Panc1 (cell line): Measurements from ENCODE around the gene LPP. TPM values are rescaled to one million over a fixed set of nuclear protein-coding genes. Genes with fewer than 3 reads are reported as not detected.

Source experiments
- ATAC-seq: fragments of 200-7000 bp; cut with Tn5 transposase; 2 replicates; pipeline ENCODE4 v1.9.1; 2020; ENCODE audit warnings: mild to moderate bottlenecking, moderate library complexity
- BruUV-seq: library from RNA; stranded (reverse); fragments of 400-500 nt; replicated peaks from 2 replicates; lab custom pipeline; 2021; lab: Mats Ljungman, UMichigan
- CTCF ChIA-PET: fragments of 300-600 bp; sonication (Branson Sonifier 250); formaldehyde crosslinking; loops from one replicate; lab custom pipeline; 2022; ENCODE audit warnings: antibody characterized with exemption; lab: Charles Lee
- POLR2A ChIA-PET: fragments of 300-600 bp; sonication (Branson Sonifier 250); formaldehyde crosslinking; loops from one replicate; lab custom pipeline; 2022; ENCODE audit warnings: antibody characterized with exemption; lab: Charles Lee
- DNase-seq: peaks from one replicate; pipeline ENCODE4 v3.0.0-alpha.2; 2010; ENCODE audit warnings: low read depth, low spot score
- H3K27ac ChIP-seq: 2 replicates; pipeline ENCODE4 v1.5.1; 2011; ENCODE audit warnings: mild to moderate bottlenecking, low read length, inconsistent platforms
- H3K27me3 ChIP-seq: fragments of 200-500 bp; sonication (Bioruptor generic); 2 replicates; pipeline ENCODE4 v1.6.0; 2014; ENCODE audit warnings: low read length, inconsistent platforms; ENCODE audit not compliant: control insufficient read depth, insufficient read depth
- H3K36me3 ChIP-seq: fragments of 200-500 bp; sonication (Bioruptor generic); 2 replicates; pipeline ENCODE4 v1.5.1; 2014; ENCODE audit warnings: inconsistent platforms, mild to moderate bottlenecking, low read length, moderate library complexity; ENCODE audit not compliant: control insufficient read depth, insufficient read depth
- H3K4me1 ChIP-seq: 2 replicates; pipeline ENCODE4 v1.5.1; 2011; ENCODE audit warnings: inconsistent platforms, mild to moderate bottlenecking, low read length, moderate library complexity; ENCODE audit not compliant: control insufficient read depth, insufficient read depth
- H3K4me3 ChIP-seq, 2 experiments: 2 replicates each; pipeline ENCODE4 v1.5.1; 2011 to 2012; ENCODE audit warnings: low read depth in 2 of 2, low read length in 2 of 2, mild to moderate bottlenecking in 2 of 2, inconsistent platforms in 1 of 2, moderate library complexity in 1 of 2
- H3K9me3 ChIP-seq: fragments of 200-500 bp; sonication (Bioruptor generic); 2 replicates; pipeline ENCODE4 v1.5.1; 2014; ENCODE audit warnings: low read depth, mild to moderate bottlenecking, inconsistent platforms, low read length, moderate library complexity; ENCODE audit not compliant: control insufficient read depth, insufficient read depth
- CTCF ChIP-seq: fragments of 450-650 bp; IDR thresholded peaks from 2 replicates; pipeline ENCODE4 v1.5.1; 2017; ENCODE audit warnings: mild to moderate bottlenecking
- POLR2AphosphoS5 ChIP-seq: IDR thresholded peaks from 2 replicates; pipeline ENCODE4 v1.6.1; 2012; ENCODE audit warnings: mild to moderate bottlenecking, low read depth, low read length, moderate library complexity
- REST ChIP-seq, 2 experiments: IDR thresholded peaks; 2 replicates each; pipeline ENCODE4 v1.6.1; 2011 to 2012; ENCODE audit warnings: low read depth in 2 of 2, control low read depth in 1 of 2, low read length in 1 of 2, mild to moderate bottlenecking in 1 of 2, moderate library complexity in 1 of 2; ENCODE audit not compliant: insufficient read depth in 1 of 2
- SIN3A ChIP-seq: IDR thresholded peaks from 2 replicates; pipeline ENCODE4 v1.6.1; 2012; ENCODE audit warnings: low read depth, mild to moderate bottlenecking, low read length, moderate library complexity, borderline replicate concordance; ENCODE audit not compliant: insufficient read depth
- TCF7L2 ChIP-seq: IDR thresholded peaks from 2 replicates; pipeline ENCODE4 v1.6.1; 2011; ENCODE audit warnings: mild to moderate bottlenecking, low read depth, low read length, inconsistent platforms
- in situ Hi-C: cut with HindIII; loops from 2 replicates; pipeline ENCODE4 v1.10.0; 2016; ENCODE audit warnings: low sequenced_read_pairs, low pct_unique_long_range_greater_than_20kb
- intact Hi-C: fragments of 100-400 bp; cut with micrococcal nuclease; formaldehyde crosslinking; loops from one replicate; pipeline ENCODE4 v1.10.0; 2022; ENCODE audit not compliant: unreplicated experiment
- total RNA-seq: library from RNA; stranded (reverse); gene quantifications from one replicate; pipeline ENCODE4 v1.2.1, GENCODE V29; 2021; ENCODE audit not compliant: unreplicated experiment

LPP gene
- total RNA-seq, 1 experiment from 2014 or later: 90.0 TPM

DNA sequence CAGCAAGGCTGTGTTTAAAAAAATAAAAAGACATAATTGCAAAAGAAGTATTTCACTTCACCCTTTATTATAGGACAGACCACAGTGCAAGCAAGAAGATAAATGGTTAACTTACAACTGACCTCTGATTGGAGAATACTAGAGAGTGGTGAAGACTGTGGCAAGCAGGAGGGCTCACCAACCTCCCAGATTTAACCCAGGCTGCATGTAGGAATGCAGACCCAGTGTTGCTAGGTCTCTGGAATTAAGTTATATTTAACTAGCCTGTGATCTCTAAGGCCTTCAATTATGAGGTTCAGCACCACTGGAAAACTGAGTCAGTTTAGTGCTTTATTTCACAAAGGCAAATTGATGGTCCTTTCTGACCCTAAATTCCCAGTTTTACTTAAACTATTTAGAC lies 436.6 kb downstream of the LPP start:
- TF ChIP-seq REST (IDR thresholded peaks at IDR 0.05; ENCODE audit: insufficient read depth in 1 of 2, low read depth in 2 of 2, low read length in 1 of 2) (no peak), POLR2AphosphoS5 (no peak), SIN3A (no peak), CTCF (no peak), TCF7L2 (no peak)
- intact Hi-C loops (no loop called here), in situ Hi-C loops (no loop called here)
- CTCF ChIA-PET: no interaction called here
- H3K27me3 ChIP-seq: no peaks in the 10 kb centered on the region
- H3K27ac ChIP-seq: no peak overlapping the region
- H3K4me3 ChIP-seq: no peak overlapping the region
- ATAC-seq (no peak), DNase-seq (no peak)
- peaks cover 3% of the 10 kb centered on the region; the same call in 1 of the 2 replicates for H3K4me1 ChIP-seq
- no peaks in the 10 kb centered on the region for H3K36me3 ChIP-seq
- BruUV-seq: no TSS peak
- POLR2A ChIA-PET: no interaction called here
- no peaks in the 10 kb centered on the region for H3K9me3 ChIP-seq

DNA sequence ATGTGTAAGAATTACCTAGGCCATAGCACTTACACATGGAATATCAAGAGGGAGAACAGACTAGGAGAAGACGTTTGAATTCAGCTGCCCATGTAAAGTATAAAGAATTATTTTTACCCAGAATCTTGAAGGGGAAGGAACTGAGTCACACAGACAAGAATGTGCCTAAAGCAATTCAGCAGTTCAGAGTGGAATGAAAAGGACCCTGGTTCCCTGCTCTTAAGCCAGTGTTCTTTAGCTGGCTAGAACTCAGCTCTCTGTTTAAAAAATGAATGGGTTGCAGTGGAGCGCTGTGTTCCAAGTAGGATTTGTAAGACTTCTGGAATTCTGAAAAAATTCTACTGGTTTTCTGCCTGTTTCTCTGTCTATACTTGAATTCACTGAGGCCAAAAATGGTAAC lies 440.2 kb downstream of the LPP start:
- in situ Hi-C loops: no loop called here
- POLR2A ChIA-PET: no interaction called here
- no peak overlapping the region for H3K4me3 ChIP-seq
- H3K27me3 ChIP-seq: no peaks in the 10 kb centered on the region
- H3K36me3 ChIP-seq: no peaks in the 10 kb centered on the region
- intact Hi-C loops: no loop called here
- TF ChIP-seq REST (IDR thresholded peaks at IDR 0.05; ENCODE audit: insufficient read depth in 1 of 2, low read depth in 2 of 2, low read length in 1 of 2) (no peak), CTCF (no peak), SIN3A (no peak), TCF7L2 (no peak), POLR2AphosphoS5 (no peak)
- CTCF ChIA-PET: interaction anchor here (0.9 kb wide), 1 partner anchor 10 kb away, joined by 3 read pairs; no protein-coding TSS in a partner anchor
- no peaks in the 10 kb centered on the region for H3K9me3 ChIP-seq
- DNase-seq (no peak), ATAC-seq (no peak)
- no TSS peak for BruUV-seq
- no peak overlapping the region for H3K27ac ChIP-seq
- peaks cover 3% of the 10 kb centered on the region; the same call in 1 of the 2 replicates for H3K4me1 ChIP-seq
